OCI-LY3 (cell line): Measurements from ENCODE around the gene CALHM5.

Experiments used
- H2AFZ ChIP-seq: fragments of 200-600, 300-600 bp; shearing (Covaris generic); 2 replicates; pipeline ENCODE4 v1.6.0; 2014; ENCODE audit warnings: antibody characterized with exemption, low read depth, low read length
- H3K27ac ChIP-seq: fragments of 200-600, 300-600 bp; sonication (generic); 2 replicates; pipeline ENCODE4 v1.5.1; 2014; ENCODE audit warnings: mild to moderate bottlenecking, low read length, moderate library complexity, mixed read lengths
- H3K27me3 ChIP-seq: fragments of 200-600, 300-600 bp; sonication (generic); 2 replicates; pipeline ENCODE4 v1.6.1; 2014; ENCODE audit warnings: low read depth, low read length, mixed read lengths
- H3K36me3 ChIP-seq: fragments of 200-600, 300-600 bp; sonication (generic); replicated peaks from 2 replicates; pipeline ENCODE3; 2014; ENCODE audit warnings: low read depth, low read length, mixed read lengths
- H3K4me1 ChIP-seq: fragments of 300-600, 200-600 bp; sonication (generic); 2 replicates; pipeline ENCODE4 v1.6.1; 2014; ENCODE audit warnings: low read length, mixed read lengths
- H3K4me2 ChIP-seq: fragments of 200-600, 300-600 bp; sonication (generic); 2 replicates; pipeline ENCODE4 v1.6.1; 2014; ENCODE audit warnings: low read length, mixed read lengths
- H3K4me3 ChIP-seq: fragments of 300-600, 200-600 bp; sonication (generic); 2 replicates; pipeline ENCODE4 v1.5.1; 2014; ENCODE audit warnings: antibody characterized with exemption, mild to moderate bottlenecking, low read length, moderate library complexity
- H3K79me2 ChIP-seq: fragments of 300-600, 200-600 bp; shearing (Covaris generic); 2 replicates; pipeline ENCODE4 v1.6.1; 2014; ENCODE audit warnings: mild to moderate bottlenecking, low read length, mixed read lengths
- H3K9ac ChIP-seq: fragments of 300-600, 200-600 bp; shearing (Covaris generic); 2 replicates; pipeline ENCODE4 v1.6.0; 2014; ENCODE audit warnings: mild to moderate bottlenecking, low read length, moderate library complexity
- H3K9me3 ChIP-seq: fragments of 200-600, 300-600 bp; shearing (Covaris generic); 2 replicates; pipeline ENCODE4 v1.6.1; 2014; ENCODE audit warnings: low read length, mixed read lengths; ENCODE audit not compliant: insufficient read depth
- H4K20me1 ChIP-seq: fragments of 200-600, 300-600 bp; sonication (generic); 2 replicates; pipeline ENCODE4 v1.6.1; 2016; ENCODE audit warnings: low read length, mixed read lengths; ENCODE audit not compliant: insufficient read depth
- CTCF ChIP-seq: fragments of 200-600, 300-600 bp; sonication (generic); IDR thresholded peaks from 2 replicates; pipeline ENCODE4 v1.5.1; 2014; ENCODE audit warnings: antibody characterized with exemption, low read length, low read depth
- EZH2phosphoT487 ChIP-seq: fragments of 200-600 bp; shearing (Covaris generic); IDR thresholded peaks from 2 replicates; pipeline ENCODE4 v1.6.1; 2018; ENCODE audit warnings: antibody characterized with exemption, mixed run types, low read depth

CALHM5 gene

GRCh38 chr6:116515141-116515540, 3.7 kb downstream of the CALHM5 start:
- no peaks in the 10 kb centered on the region for H3K9me3 ChIP-seq
- no peaks in the 10 kb centered on the region for H3K79me2 ChIP-seq
- no peak overlapping the region for H3K27ac ChIP-seq
- no peaks in the 10 kb centered on the region for H4K20me1 ChIP-seq
- H2AFZ ChIP-seq = no peak overlapping the region
- H3K4me3 ChIP-seq = no peak overlapping the region
- H3K27me3 ChIP-seq = no peaks in the 10 kb centered on the region
- no peak for TF ChIP-seq EZH2phosphoT487
- no peak for TF ChIP-seq CTCF
- H3K36me3 ChIP-seq = no peaks in the 10 kb centered on the region
- H3K9ac ChIP-seq = no peak overlapping the region
- no peak overlapping the region for H3K4me2 ChIP-seq
- H3K4me1 ChIP-seq = peaks cover 29% of the 10 kb centered on the region

GRCh38 chr6:116518621-116519368, 7.4 kb downstream of the CALHM5 start:
- H3K27ac ChIP-seq = no peak overlapping the region
- H2AFZ ChIP-seq = no peak overlapping the region
- no peaks in the 10 kb centered on the region for H3K27me3 ChIP-seq
- no peaks in the 10 kb centered on the region for H3K36me3 ChIP-seq
- H3K79me2 ChIP-seq = no peaks in the 10 kb centered on the region
- H3K4me3 ChIP-seq = no peak overlapping the region
- no peaks in the 10 kb centered on the region for H4K20me1 ChIP-seq
- H3K4me1 ChIP-seq = peaks cover 11% of the 10 kb centered on the region
- no peaks in the 10 kb centered on the region for H3K9me3 ChIP-seq
- H3K9ac ChIP-seq = no peak overlapping the region
- no peak overlapping the region for H3K4me2 ChIP-seq
- TF ChIP-seq CTCF (no peak), EZH2phosphoT487 (no peak)

GRCh38 chr6:116522896-116523295, 11.5 kb downstream of the CALHM5 start:
- H3K4me2 ChIP-seq = no peak overlapping the region
- H3K9ac ChIP-seq = no peak overlapping the region
- no peaks in the 10 kb centered on the region for H3K36me3 ChIP-seq
- H3K4me1 ChIP-seq = peaks cover 10% of the 10 kb centered on the region
- H3K9me3 ChIP-seq = no peaks in the 10 kb centered on the region
- H4K20me1 ChIP-seq = no peaks in the 10 kb centered on the region
- no peak overlapping the region for H3K4me3 ChIP-seq
- H3K79me2 ChIP-seq = no peaks in the 10 kb centered on the region
- no peak for TF ChIP-seq EZH2phosphoT487
- TF ChIP-seq CTCF = no peak
- H3K27me3 ChIP-seq = no peaks in the 10 kb centered on the region
- H3K27ac ChIP-seq = no peak overlapping the region
- no peak overlapping the region for H2AFZ ChIP-seq

GRCh38 chr6:116524236-116524635, 12.8 kb downstream of the CALHM5 start:
- Histone ChIP-seq H2AFZ (no peak overlapping the region), H3K4me2 (no peak overlapping the region), H3K4me1 (peaks cover 24% of the 10 kb centered on the region), H3K27me3 (no peaks in the 10 kb centered on the region), H3K79me2 (no peaks in the 10 kb centered on the region), H3K9ac (no peak overlapping the region), H3K9me3 (no peaks in the 10 kb centered on the region), H3K36me3 (no peaks in the 10 kb centered on the region), H3K27ac (no peak overlapping the region), H4K20me1 (no peaks in the 10 kb centered on the region), H3K4me3 (no peak overlapping the region)
- no peak for TF ChIP-seq CTCF
- TF ChIP-seq EZH2phosphoT487 = no peak
